GM23338 (cell line): ENCODE measurements around the gene TTC28.
"Not testable (repeated sequence)": the region's sequence is repeated elsewhere in the genome, so short reads cannot be mapped to it uniquely, and the experiment has no call there.

Experiments used
- CREB1 ChIP-seq: fragments of 250-450 bp; sonication (Bioruptor Pico); IDR thresholded peaks from 2 replicates; pipeline ENCODE4 v1.5.0; 2020; ENCODE audit warnings: low read depth, mild to moderate bottlenecking, moderate library complexity
- EZH2 ChIP-seq: fragments of 200-600 bp; sonication (generic); IDR thresholded peaks from one replicate; pipeline ENCODE4 v1.8.0; 2017; ENCODE audit warnings: antibody characterized with exemption, mild to moderate bottlenecking, low read depth; ENCODE audit not compliant: unreplicated experiment
- EZH2phosphoT487 ChIP-seq: fragments of 200-600 bp; sonication (generic); IDR thresholded peaks from one replicate; pipeline ENCODE4 v1.8.1; 2018; ENCODE audit warnings: antibody characterized with exemption; ENCODE audit not compliant: unreplicated experiment
- JUNB ChIP-seq: IDR thresholded peaks from one replicate; pipeline ENCODE4 v1.6.1; 2016; ENCODE audit warnings: antibody characterized with exemption; ENCODE audit not compliant: unreplicated experiment
- NANOG ChIP-seq: IDR thresholded peaks from 2 replicates; pipeline ENCODE4 v1.6.1; 2016; ENCODE audit warnings: antibody characterized with exemption, borderline replicate concordance
- POLR2AphosphoS5 ChIP-seq: IDR thresholded peaks from 2 replicates; pipeline ENCODE4 v1.6.1; 2016; ENCODE audit warnings: antibody characterized with exemption, low read depth
- REST ChIP-seq: IDR thresholded peaks from one replicate; pipeline ENCODE4 v1.6.1; 2018; ENCODE audit warnings: antibody characterized with exemption; ENCODE audit not compliant: unreplicated experiment
- STAT1 ChIP-seq: IDR thresholded peaks from one replicate; pipeline ENCODE4 v1.6.1; 2016; ENCODE audit warnings: antibody characterized with exemption; ENCODE audit not compliant: unreplicated experiment
- ZNF114 ChIP-seq: fragments of 250-450 bp; sonication (Bioruptor Pico); IDR thresholded peaks from 2 replicates; pipeline ENCODE4 v1.5.0; 2020; ENCODE audit warnings: mild to moderate bottlenecking, moderate library complexity
- ZNF331 ChIP-seq: fragments of 250-450 bp; sonication (Bioruptor Pico); IDR thresholded peaks from 2 replicates; pipeline ENCODE4 v1.5.0; 2020; ENCODE audit warnings: low read depth, mild to moderate bottlenecking, moderate library complexity
- TF ChIP-seq, protein P1 (sequence below), 2 experiments: fragments of 200-600 bp in 1 of 2; sonication (generic) in 1 of 2; conservative IDR thresholded peaks; 2 replicates each; pipeline versions ENCODE4 v1.5.1 to v1.6.1; 2016 to 2017; ENCODE audit warnings: antibody characterized with exemption in 2 of 2, low read depth in 2 of 2, mild to moderate bottlenecking in 2 of 2, moderate library complexity in 1 of 2
- TF ChIP-seq, protein P2 (sequence below): IDR thresholded peaks from 2 replicates; pipeline ENCODE4 v1.6.1; 2016; ENCODE audit warnings: antibody characterized with exemption

DNA sequence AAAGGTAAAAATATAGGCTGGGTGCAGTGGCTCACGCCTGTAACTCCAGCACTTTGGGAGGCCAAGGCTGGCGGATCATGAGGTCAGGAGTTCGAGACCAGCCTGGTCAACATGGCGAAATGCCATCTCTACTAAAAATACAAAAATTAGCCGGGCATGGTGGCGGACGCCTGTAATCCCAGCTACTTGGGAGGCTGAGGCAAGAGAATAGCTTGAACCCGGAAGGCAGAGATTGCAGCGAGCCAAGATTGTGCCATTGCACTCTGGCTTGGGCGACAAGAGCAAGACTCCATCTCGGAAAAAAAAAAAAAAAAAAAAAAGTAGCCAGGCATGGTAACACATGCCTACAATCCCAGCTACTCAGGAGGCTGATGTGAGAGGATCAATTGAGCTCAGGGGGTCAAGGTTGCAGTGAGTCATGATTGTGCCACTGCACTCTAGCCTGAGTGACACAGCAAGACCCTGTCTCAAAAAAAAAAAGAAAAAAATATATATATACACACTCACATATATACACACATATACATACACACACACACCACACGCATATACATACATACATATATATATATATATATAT is 112.6 kb downstream of the TTC28 start:
- not testable (repeated sequence) for TF ChIP-seq JUNB; POLR2AphosphoS5; REST; EZH2; EZH2phosphoT487; CREB1; ZNF331 (CRISPR knock-in tag); ZNF114 (CRISPR knock-in tag); NANOG; STAT1
- TF ChIP-seq, protein P1, sequence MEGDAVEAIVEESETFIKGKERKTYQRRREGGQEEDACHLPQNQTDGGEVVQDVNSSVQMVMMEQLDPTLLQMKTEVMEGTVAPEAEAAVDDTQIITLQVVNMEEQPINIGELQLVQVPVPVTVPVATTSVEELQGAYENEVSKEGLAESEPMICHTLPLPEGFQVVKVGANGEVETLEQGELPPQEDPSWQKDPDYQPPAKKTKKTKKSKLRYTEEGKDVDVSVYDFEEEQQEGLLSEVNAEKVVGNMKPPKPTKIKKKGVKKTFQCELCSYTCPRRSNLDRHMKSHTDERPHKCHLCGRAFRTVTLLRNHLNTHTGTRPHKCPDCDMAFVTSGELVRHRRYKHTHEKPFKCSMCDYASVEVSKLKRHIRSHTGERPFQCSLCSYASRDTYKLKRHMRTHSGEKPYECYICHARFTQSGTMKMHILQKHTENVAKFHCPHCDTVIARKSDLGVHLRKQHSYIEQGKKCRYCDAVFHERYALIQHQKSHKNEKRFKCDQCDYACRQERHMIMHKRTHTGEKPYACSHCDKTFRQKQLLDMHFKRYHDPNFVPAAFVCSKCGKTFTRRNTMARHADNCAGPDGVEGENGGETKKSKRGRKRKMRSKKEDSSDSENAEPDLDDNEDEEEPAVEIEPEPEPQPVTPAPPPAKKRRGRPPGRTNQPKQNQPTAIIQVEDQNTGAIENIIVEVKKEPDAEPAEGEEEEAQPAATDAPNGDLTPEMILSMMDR (conservative IDR thresholded peaks at IDR 0.05; ENCODE audit: low read depth in 2 of 2): not testable (repeated sequence)
- TF ChIP-seq, protein P2, sequence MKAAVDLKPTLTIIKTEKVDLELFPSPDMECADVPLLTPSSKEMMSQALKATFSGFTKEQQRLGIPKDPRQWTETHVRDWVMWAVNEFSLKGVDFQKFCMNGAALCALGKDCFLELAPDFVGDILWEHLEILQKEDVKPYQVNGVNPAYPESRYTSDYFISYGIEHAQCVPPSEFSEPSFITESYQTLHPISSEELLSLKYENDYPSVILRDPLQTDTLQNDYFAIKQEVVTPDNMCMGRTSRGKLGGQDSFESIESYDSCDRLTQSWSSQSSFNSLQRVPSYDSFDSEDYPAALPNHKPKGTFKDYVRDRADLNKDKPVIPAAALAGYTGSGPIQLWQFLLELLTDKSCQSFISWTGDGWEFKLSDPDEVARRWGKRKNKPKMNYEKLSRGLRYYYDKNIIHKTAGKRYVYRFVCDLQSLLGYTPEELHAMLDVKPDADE: not testable (repeated sequence)
